Kidney (tissue), 14 donors: ENCODE results near the gene GOLGA7B. TPM values are rescaled to one million over a fixed set of nuclear protein-coding genes. Genes with fewer than 3 reads are reported as not detected.

Experiments used
- DNase-seq, 5 donors: peaks; one replicate each; pipeline ENCODE4 v3.0.0-alpha.2; 2013 to 2020
- FAIRE-seq: peaks from 2 replicates; lab custom pipeline; 2012; peaks lifted over from hg19 to GRCh38; lab: Jason Lieb, UNC
- H3K27ac ChIP-seq, 2 donors: one replicate each; pipeline ENCODE4 v1.7.0; 2013; ENCODE audit warnings: low read depth in 2 of 2, low read length in 2 of 2, inconsistent platforms in 1 of 2
- H3K27me3 ChIP-seq: one replicate; pipeline ENCODE4 v1.7.1; 2013; ENCODE audit warnings: low read length, inconsistent platforms; ENCODE audit not compliant: control insufficient read depth, insufficient read depth
- H3K36me3 ChIP-seq, 3 donors: one replicate each; pipeline versions ENCODE4 v1.7.0 to v1.7.1; 2013; ENCODE audit warnings: low read length in 3 of 3, control low read depth in 1 of 3, inconsistent platforms in 1 of 3; ENCODE audit not compliant: insufficient read depth in 3 of 3, control insufficient read depth in 2 of 3
- H3K4me1 ChIP-seq, 3 donors: one replicate each; pipeline versions ENCODE4 v1.7.0 to v1.7.1; 2013; ENCODE audit warnings: low read length in 3 of 3, inconsistent platforms in 1 of 3, low read depth in 1 of 3; ENCODE audit not compliant: control insufficient read depth in 2 of 3, insufficient read depth in 2 of 3
- H3K4me3 ChIP-seq, 3 donors: one replicate each; pipeline versions ENCODE4 v1.7.0 to v1.8.1; 2013; ENCODE audit warnings: low read length in 3 of 3, control low read depth in 1 of 3, inconsistent platforms in 1 of 3
- H3K9ac ChIP-seq, 3 donors: one replicate each; pipeline versions ENCODE4 v1.7.0 to v1.7.1; 2013; ENCODE audit warnings: low read length in 3 of 3, control low read depth in 1 of 3, inconsistent platforms in 1 of 3
- H3K9me3 ChIP-seq, 3 donors: one replicate each; pipeline versions ENCODE4 v1.7.0 to v1.7.1; 2013; ENCODE audit warnings: low read length in 3 of 3, control low read depth in 1 of 3, inconsistent platforms in 1 of 3; ENCODE audit not compliant: control insufficient read depth in 2 of 3, insufficient read depth in 1 of 3
- CTCF ChIP-seq: IDR thresholded peaks from 3 replicates; pipeline ENCODE4 v1.5.1; 2012; ENCODE audit warnings: mild to moderate bottlenecking, moderate library complexity, borderline replicate concordance; ENCODE audit not compliant: insufficient read depth; ENCODE audit errors: extremely low read depth
- intact Hi-C: fragments of 100-400 bp; cut with DNase I; formaldehyde crosslinking; loops from one replicate; pipeline ENCODE4 v1.11.1; 2022
- polyA plus RNA-seq: library from polyadenylated mRNA; stranded (reverse); fragments of 350-450 nt; fragmentation: Illumina TruSeq; extraction: RNeasy Lipid Tissue Mini Kit (QIAGEN cat#74804); gene quantifications from one replicate; pipeline ENCODE4 v1.2.3, GENCODE V29; 2014; ENCODE audit warnings: low read depth, low replicate concordance; ENCODE audit not compliant: insufficient read depth
- total RNA-seq: library from RNA; stranded (reverse); fragmentation: NEBNext Ultra II Directional; extraction: Animal tissue kit (Norgen Biotek cat#: 25700); gene quantifications from one replicate; pipeline ENCODE4 v1.2.1, GENCODE V29; 2021
- donor health status: control.
- donor health status: control.
- donor health status: control.
- donor health status: control.
- donor health status: control.
- donor health status: DM: yes; HTN: yes; CAD: no.
- donor health status: Normal renal cell carcinoma (clear cell type).

Gene GOLGA7B
- total and polyA plus RNA-seq, 2 donors from 2014 or later, result 0.50 TPM; not detected in 1

- no peak for FAIRE-seq
Measured at GRCh38 chr10:97905276-97905675, 55.6 kb downstream of the GOLGA7B start.

GRCh38 chr10:97907211-97907610 is 57.6 kb downstream of the GOLGA7B start:
- no peak for FAIRE-seq

More at GRCh38 chr10:97905276-97905675, 55.6 kb downstream of the GOLGA7B start:
- Histone ChIP-seq H3K9me3 (no peaks in the 10 kb centered on the region), H3K27ac (no peak overlapping the region), H3K9ac (no peak overlapping the region), H3K4me1 (no peaks in the 10 kb centered on the region), H3K4me3 (no peak overlapping the region), H3K27me3 (no peaks in the 10 kb centered on the region), H3K36me3 (no peaks in the 10 kb centered on the region)
- peak in 1 of 5 donors; percentile 9 for DNase-seq
- intact Hi-C loops, result no loop called here
- no peak for TF ChIP-seq CTCF

GRCh38 chr10:97907830-97908229 is 58.2 kb downstream of the GOLGA7B start:
- Histone ChIP-seq H3K9me3 (no peaks in the 10 kb centered on the region), H3K36me3 (no peaks in the 10 kb centered on the region), H3K4me1 (no peaks in the 10 kb centered on the region), H3K27me3 (no peaks in the 10 kb centered on the region), H3K4me3 (no peak overlapping the region), H3K9ac (no peak overlapping the region), H3K27ac (no peak overlapping the region)
- intact Hi-C loops, result no loop called here
- no peak for FAIRE-seq
- DNase-seq, result peak in 1 of 5 donors; percentile 44
- TF ChIP-seq CTCF, result no peak

More at GRCh38 chr10:97907211-97907610, 57.6 kb downstream of the GOLGA7B start:
- no peak overlapping the region for H3K27ac ChIP-seq
- intact Hi-C loops, result no loop called here
- no peaks in the 10 kb centered on the region for H3K36me3 ChIP-seq
- TF ChIP-seq CTCF, result no peak
- no peaks in the 10 kb centered on the region for H3K9me3 ChIP-seq
- no peaks in the 10 kb centered on the region for H3K27me3 ChIP-seq
- no peak overlapping the region for H3K9ac ChIP-seq
- no peak overlapping the region for H3K4me3 ChIP-seq
- no peaks in the 10 kb centered on the region for H3K4me1 ChIP-seq
- peak in 1 of 5 donors; percentile 4 for DNase-seq

- Histone ChIP-seq H3K27ac (no peak overlapping the region), H3K4me1 (no peaks in the 10 kb centered on the region), H3K36me3 (no peaks in the 10 kb centered on the region), H3K27me3 (no peaks in the 10 kb centered on the region), H3K4me3 (no peak overlapping the region), H3K9ac (no peak overlapping the region), H3K9me3 (no peaks in the 10 kb centered on the region)
- intact Hi-C loops, result no loop called here
- no peak for TF ChIP-seq CTCF
- DNase-seq, result no peak
- no peak for FAIRE-seq
Measured at GRCh38 chr10:97910661-97911060, 61.0 kb downstream of the GOLGA7B start.
